HG03565 (cell line): ENCODE measurements around the gene SCN11A.

ENCODE experiments used
- ATAC-seq: cut with Tn5 transposase; IDR thresholded peaks from one replicate; pipeline ENCODE4 v1.9.1; 2021; ENCODE audit warnings: mild to moderate bottlenecking, moderate library complexity; ENCODE audit not compliant: unreplicated experiment

SCN11A gene

DNA sequence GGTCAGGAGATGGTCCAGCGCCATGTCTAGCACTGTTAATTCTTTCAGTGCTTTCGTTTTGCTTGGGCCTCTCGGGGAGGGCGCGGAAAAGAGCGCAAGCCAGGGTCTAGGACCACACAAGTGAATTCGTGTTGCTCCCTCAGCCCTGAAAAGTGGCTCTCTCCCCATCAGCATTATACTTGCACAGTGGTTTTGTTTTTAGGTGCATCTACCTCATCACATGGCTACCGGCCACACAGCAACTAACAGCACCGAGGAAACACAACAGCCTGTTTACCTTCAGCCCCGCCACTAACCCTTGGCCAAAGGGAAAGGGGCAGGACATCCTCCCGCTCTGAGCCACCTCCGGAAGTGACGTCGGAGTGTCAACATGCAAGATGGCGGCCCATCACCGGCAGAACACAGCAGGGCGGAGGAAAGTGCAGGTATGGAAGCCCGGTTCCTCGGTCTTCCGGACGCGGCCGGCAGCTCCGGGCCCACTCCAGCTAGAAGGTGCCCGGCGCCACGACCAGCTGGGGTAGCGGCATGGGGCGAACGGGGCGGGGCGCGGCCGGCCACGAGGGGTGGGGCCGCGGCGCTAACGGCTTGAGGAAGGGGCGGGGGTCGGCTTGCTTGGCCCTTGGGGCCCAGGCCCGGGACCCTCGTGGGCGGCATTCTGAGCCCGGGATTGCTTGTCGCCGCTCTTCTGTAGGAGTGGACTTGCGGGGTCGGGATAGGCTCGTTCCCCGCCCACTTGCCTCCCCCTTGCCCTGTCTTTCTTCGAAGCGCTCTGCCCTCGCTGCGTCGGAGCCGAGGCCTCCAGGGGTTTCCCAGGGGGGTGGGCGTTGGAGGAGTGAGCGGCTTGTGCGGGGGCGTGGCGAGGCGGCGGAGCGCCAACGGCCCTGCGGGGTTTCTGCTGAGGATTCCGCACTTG, at the start of gene SCN11A, which contains the start of gene WDR48:
Gene SCN11A, minus strand, starts transcription at position 296 of the 913 bp plus-strand sequence. CDS start 101,582 bp downstream, outside the sequence.
Gene WDR48, plus strand, starts transcription at position 368 of the 913 bp plus-strand sequence. Its CDS starts 10 bp downstream, at position 378.
- ATAC-seq, result peak; percentile 95

DNA sequence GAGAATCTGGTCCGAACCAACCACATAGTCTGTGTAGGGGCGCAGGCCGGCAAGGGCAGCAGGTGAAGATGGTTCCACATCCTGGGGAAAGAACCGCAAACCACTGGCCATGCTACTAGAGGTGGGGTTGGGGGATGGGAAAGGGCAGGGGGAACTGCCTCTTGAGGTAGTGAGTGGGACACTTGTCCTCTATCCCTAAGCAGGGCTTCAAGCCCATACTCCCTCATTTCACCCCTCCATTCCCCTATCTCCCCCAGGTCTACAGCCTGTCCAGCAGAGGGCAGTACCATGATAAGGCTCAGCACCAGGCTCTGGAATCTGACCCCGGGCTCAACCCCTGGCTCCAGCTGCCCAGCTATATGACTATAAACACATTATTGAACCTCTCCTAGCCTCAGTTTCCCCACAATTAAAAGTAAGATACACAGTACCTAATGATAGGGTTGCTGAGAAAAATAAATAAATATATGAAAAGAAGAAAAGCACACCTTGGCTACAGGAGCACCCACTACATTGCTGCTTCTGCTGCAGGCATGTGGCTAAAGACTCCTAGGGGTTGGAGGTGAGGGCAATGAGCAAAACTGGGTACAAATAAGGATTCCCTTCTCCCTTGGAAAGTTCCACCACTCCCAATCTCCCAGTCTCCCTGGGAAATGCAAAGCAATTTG, 49.4 kb upstream of the SCN11A start:
- ATAC-seq, result peak; percentile 58

DNA sequence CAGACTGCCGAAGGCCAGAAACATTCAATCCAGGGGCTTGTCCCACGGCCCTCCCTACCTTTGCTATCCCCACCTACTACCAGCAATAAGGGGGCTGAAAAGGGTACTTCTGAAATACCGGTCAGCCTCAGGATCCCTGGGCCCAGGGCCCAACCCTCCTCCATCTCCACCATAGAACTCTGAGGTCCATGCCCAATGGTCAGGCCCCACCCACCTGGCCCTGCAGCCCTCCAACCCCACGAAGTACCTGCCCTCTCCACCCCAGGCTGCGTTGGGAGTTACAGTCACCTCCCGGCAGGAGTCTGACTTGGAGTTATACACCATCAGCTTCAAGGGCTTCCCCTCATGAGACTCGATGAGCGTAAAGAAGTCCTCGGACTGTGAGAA, 48.7 kb upstream of the SCN11A start:
- ATAC-seq, result no peak

DNA sequence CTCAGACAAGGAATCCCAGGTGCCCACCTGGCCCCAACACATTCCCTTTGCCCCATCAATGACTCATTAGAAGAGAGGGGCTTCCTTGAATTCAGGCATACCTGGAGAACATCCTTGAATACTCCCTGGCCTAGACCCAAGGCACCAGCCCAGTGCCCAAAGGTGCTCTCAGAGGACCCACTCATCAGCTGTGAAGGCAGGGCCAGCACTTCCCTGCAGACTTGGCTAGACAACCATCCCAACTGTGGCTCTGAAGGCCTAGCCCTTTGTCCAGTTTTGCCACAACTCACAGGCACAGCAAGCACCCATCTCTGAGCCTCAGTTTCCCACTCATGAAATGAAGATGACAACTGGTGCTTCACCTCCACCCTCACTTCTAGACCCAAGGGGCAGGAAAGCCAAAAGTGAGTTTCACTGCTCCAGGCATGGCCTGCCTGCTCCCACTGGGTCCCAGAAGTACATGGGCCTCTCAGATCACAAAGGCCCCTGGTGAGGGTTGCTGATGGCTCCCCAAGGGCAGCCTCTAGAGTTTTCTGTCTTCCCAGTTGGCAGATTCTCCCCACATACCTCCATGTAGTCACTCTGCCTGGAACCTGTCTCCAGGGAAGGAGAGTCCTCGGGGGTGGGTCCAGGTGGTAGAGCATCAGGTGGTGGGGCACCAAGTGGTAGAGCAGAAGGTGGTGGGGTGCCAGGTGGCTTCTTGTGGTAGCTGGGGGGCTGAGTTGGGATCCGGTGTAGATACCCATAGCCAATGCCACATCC, 48.2 kb upstream of the SCN11A start:
- no peak for ATAC-seq

- ATAC-seq, result no peak
These were observed 47.5 kb upstream of the SCN11A start for GRCh38 chr3:39099242-39099641.

- no peak for ATAC-seq
These were observed 46.8 kb upstream of the SCN11A start for GRCh38 chr3:39098473-39099000.

- ATAC-seq, result no peak
These were observed 46.1 kb upstream of the SCN11A start for GRCh38 chr3:39097716-39098472.

DNA sequence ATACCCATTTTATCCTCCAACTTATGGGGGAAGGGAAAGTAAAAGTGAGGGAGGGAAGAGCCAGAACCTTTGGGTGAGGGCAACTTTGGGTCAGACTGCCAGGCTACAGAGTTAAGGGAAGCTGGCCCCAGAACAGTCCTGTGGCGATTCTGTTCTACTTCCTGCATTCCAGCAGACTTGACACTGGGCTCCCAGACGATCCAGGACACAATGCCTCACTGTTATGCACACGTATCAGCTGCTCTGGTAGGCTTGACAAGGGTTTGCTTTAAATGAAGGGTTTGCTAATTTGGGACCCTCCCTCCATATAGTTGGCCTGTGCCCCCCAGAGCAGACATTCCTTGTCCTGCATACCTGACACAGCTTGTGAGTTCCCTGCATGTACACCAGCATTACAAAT, 45.0 kb upstream of the SCN11A start:
- ATAC-seq, result no peak

GRCh38 chr3:39095778-39096177, 44.0 kb upstream of the SCN11A start:
- ATAC-seq, result no peak

GRCh38 chr3:39094851-39095677, 43.3 kb upstream of the SCN11A start:
- ATAC-seq, result no peak

- no peak for ATAC-seq
These were observed 39.2 kb upstream of the SCN11A start for GRCh38 chr3:39090922-39091321.

- no peak for ATAC-seq
These were observed 37.1 kb upstream of the SCN11A start for GRCh38 chr3:39088889-39089288.

DNA sequence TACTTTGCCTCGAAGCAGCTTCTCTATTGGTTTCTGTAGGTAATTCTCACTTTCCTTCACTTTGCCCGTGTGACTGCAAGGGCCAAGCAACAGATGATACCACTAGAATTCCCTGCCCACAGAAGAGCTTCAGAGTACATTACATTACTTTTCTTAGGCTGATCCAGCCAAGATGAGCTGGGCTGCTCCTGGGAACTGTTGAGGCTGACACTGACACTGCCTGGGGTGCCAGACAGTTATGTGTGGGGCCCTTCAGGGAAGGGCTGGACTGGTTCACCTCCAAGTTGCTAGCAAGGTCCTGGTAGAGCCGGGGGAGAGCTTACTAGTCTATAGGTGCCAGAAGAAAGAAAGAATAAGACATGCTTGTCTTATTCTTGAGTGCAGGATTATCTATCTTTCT, 36.7 kb upstream of the SCN11A start:
- ATAC-seq, result no peak

GRCh38 chr3:39086144-39086543, 34.4 kb upstream of the SCN11A start:
- peak; percentile 53 for ATAC-seq

- no peak for ATAC-seq
These were observed 31.0 kb upstream of the SCN11A start for GRCh38 chr3:39082666-39083313.

GRCh38 chr3:39080026-39080425, 28.3 kb upstream of the SCN11A start:
- ATAC-seq, result no peak

- ATAC-seq, result no peak
These were observed 27.8 kb upstream of the SCN11A start for GRCh38 chr3:39079530-39079929.

- no peak for ATAC-seq
These were observed 24.2 kb upstream of the SCN11A start for GRCh38 chr3:39075910-39076309.

DNA sequence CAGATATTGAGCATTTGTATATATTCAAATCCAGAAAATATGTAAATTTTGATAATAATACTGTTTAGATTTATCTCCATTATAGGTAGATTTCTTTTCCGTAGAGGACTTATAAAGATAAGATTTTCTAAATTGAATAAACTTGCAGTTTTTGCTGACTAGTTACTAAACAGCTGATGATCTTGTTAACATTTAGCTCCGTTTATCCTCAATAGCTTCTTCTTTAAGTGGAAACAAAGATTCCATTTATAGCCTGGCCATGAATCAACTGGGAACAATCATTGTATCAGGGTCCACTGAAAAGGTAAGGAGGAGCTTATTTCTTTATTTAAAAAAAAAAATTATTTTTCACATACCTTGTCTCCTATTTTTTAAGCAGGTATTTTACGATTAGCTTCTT, 16.8 kb upstream of the SCN11A start:
- no peak for ATAC-seq
